H9 (cell line): Measurements from ENCODE around the gene AGPAT2. TPM values are rescaled to one million over a fixed set of nuclear protein-coding genes. Genes with fewer than 3 reads are reported as not detected.

ENCODE experiments used
- DNase-seq: peaks from one replicate; pipeline ENCODE4 v3.0.0-alpha.2; 2017
- H2AFZ ChIP-seq: one replicate; pipeline ENCODE4 v1.6.1; 2013; ENCODE audit warnings: mild to moderate bottlenecking, low read length, control low read depth, moderate library complexity
- H2AK5ac ChIP-seq: 2 replicates; pipeline ENCODE4 v1.6.1; 2013; ENCODE audit warnings: low read length, control low read depth, mixed read lengths; ENCODE audit not compliant: insufficient read length
- H2BK120ac ChIP-seq: one replicate; pipeline ENCODE4 v1.6.1; 2013; ENCODE audit warnings: low read depth, mild to moderate bottlenecking, low read length, control low read depth, inconsistent platforms; ENCODE audit not compliant: poor library complexity, severe bottlenecking
- H2BK12ac ChIP-seq: 2 replicates; pipeline ENCODE4 v1.6.1; 2013; ENCODE audit warnings: low read length, control low read depth, mixed read lengths, low read depth; ENCODE audit not compliant: insufficient read length
- H2BK15ac ChIP-seq: 2 replicates; pipeline ENCODE4 v1.6.1; 2013; ENCODE audit warnings: low read depth, low read length, control low read depth
- H2BK20ac ChIP-seq: one replicate; pipeline ENCODE4 v1.6.1; 2013; ENCODE audit warnings: low read depth, mild to moderate bottlenecking, low read length, control low read depth, inconsistent platforms; ENCODE audit not compliant: poor library complexity, severe bottlenecking
- H2BK5ac ChIP-seq: 2 replicates; pipeline ENCODE4 v1.6.1; 2013; ENCODE audit warnings: low read length, control low read depth, mixed read lengths; ENCODE audit not compliant: insufficient read length
- H3K14ac ChIP-seq: 2 replicates; pipeline ENCODE4 v1.6.1; 2013; ENCODE audit warnings: low read length, control low read depth; ENCODE audit not compliant: insufficient read depth
- H3K18ac ChIP-seq: 2 replicates; pipeline ENCODE4 v1.6.1; 2013; ENCODE audit warnings: low read depth, mild to moderate bottlenecking, mixed read lengths, low read length, control low read depth; ENCODE audit not compliant: insufficient read length
- H3K23ac ChIP-seq: 2 replicates; pipeline ENCODE4 v1.6.1; 2013; ENCODE audit warnings: low read length, control low read depth, mixed read lengths, low read depth; ENCODE audit not compliant: insufficient read length
- H3K23me2 ChIP-seq: 2 replicates; pipeline ENCODE4 v1.6.1; 2013; ENCODE audit warnings: low read depth, mild to moderate bottlenecking, mixed read lengths, low read length, control low read depth; ENCODE audit not compliant: insufficient read length, poor library complexity, severe bottlenecking
- H3K27ac ChIP-seq: 2 replicates; pipeline ENCODE4 v1.5.1; 2013; ENCODE audit warnings: low read length, control low read depth, mixed read lengths, low read depth; ENCODE audit not compliant: insufficient read length
- H3K27me3 ChIP-seq: 2 replicates; pipeline ENCODE4 v1.6.1; 2013; ENCODE audit warnings: low read length, control low read depth, inconsistent platforms; ENCODE audit not compliant: insufficient read depth
- H3K4ac ChIP-seq: 2 replicates; pipeline ENCODE4 v1.6.1; 2013; ENCODE audit warnings: low read depth, mild to moderate bottlenecking, control low read depth, inconsistent platforms, low read length, moderate library complexity
- H3K4me1 ChIP-seq: 2 replicates; pipeline ENCODE4 v1.6.1; 2013; ENCODE audit warnings: low read length, control low read depth, inconsistent platforms; ENCODE audit not compliant: insufficient read depth
- H3K4me2 ChIP-seq: 2 replicates; pipeline ENCODE4 v1.6.1; 2013; ENCODE audit warnings: low read length, control low read depth, mixed read lengths; ENCODE audit not compliant: insufficient read length, insufficient read depth
- H3K56ac ChIP-seq: 2 replicates; pipeline ENCODE4 v1.6.1; 2013; ENCODE audit warnings: low read depth, mild to moderate bottlenecking, mixed read lengths, low read length, control low read depth; ENCODE audit not compliant: insufficient read length
- H3K79me1 ChIP-seq: 2 replicates; pipeline ENCODE4 v1.6.1; 2013; ENCODE audit warnings: low read depth, mild to moderate bottlenecking, moderate library complexity, low read length, control low read depth, inconsistent platforms; ENCODE audit not compliant: insufficient read depth, poor library complexity, severe bottlenecking
- H3K79me2 ChIP-seq: 2 replicates; pipeline ENCODE4 v1.6.1; 2013; ENCODE audit warnings: low read length, control low read depth, inconsistent platforms; ENCODE audit not compliant: insufficient read depth
- H3K9ac ChIP-seq: 2 replicates; pipeline ENCODE4 v1.6.1; 2013; ENCODE audit warnings: low read length, control low read depth, mixed read lengths; ENCODE audit not compliant: insufficient read length; ENCODE audit errors: extremely low read depth
- H3K9me3 ChIP-seq: one replicate; pipeline ENCODE4 v1.6.1; 2013; ENCODE audit warnings: low read depth, low read length, inconsistent platforms; ENCODE audit not compliant: control insufficient read depth
- H3T11ph ChIP-seq: one replicate; pipeline ENCODE4 v1.6.1; 2013; ENCODE audit warnings: mild to moderate bottlenecking, low read length, control low read depth, inconsistent platforms
- H4K20me1 ChIP-seq: one replicate; pipeline ENCODE4 v1.6.1; 2013; ENCODE audit not compliant: control insufficient read depth, insufficient read length, insufficient read depth
- H4K5ac ChIP-seq: 2 replicates; pipeline ENCODE4 v1.6.1; 2013; ENCODE audit warnings: low read depth, mild to moderate bottlenecking, mixed read lengths, low read length, control low read depth; ENCODE audit not compliant: insufficient read length
- H4K8ac ChIP-seq: replicated peaks from 2 replicates; pipeline ENCODE4 v1.6.1; 2013; ENCODE audit warnings: low read length, control low read depth, mixed read lengths, low read depth; ENCODE audit not compliant: insufficient read length
- H4K91ac ChIP-seq: 2 replicates; pipeline ENCODE4 v1.6.1; 2013; ENCODE audit warnings: low read depth, mild to moderate bottlenecking, moderate library complexity, mixed read lengths, low read length, control low read depth; ENCODE audit not compliant: insufficient read length
- H3K27ac Mint-ChIP-seq, 3 experiments: 2 replicates in 2 of 3; 3 replicates in 1 of 3; pipeline ENCODE4 v1.8.0; 2020 to 2021; ENCODE audit warnings: mixed read lengths in 3 of 3, mild to moderate bottlenecking in 1 of 3, moderate library complexity in 1 of 3
- H3K27me3 Mint-ChIP-seq: 2 replicates; pipeline ENCODE4 v1.8.0; 2021; ENCODE audit warnings: low read depth, mild to moderate bottlenecking, moderate library complexity, mixed read lengths
- H3K36me3 Mint-ChIP-seq, 3 experiments: 2 replicates in 2 of 3; 3 replicates in 1 of 3; pipeline ENCODE4 v1.8.0; 2020 to 2021; ENCODE audit warnings: low read depth in 3 of 3, mixed read lengths in 3 of 3; ENCODE audit not compliant: insufficient read depth in 1 of 3
- H3K4me1 Mint-ChIP-seq, 2 experiments: 2 replicates each; pipeline ENCODE4 v1.8.0; 2020; ENCODE audit warnings: mixed read lengths in 2 of 2
- H3K4me3 Mint-ChIP-seq, 2 experiments: 2 replicates in 1 of 2; 3 replicates in 1 of 2; pipeline ENCODE4 v1.8.0; 2020 to 2021; ENCODE audit warnings: mild to moderate bottlenecking in 2 of 2, mixed read lengths in 2 of 2, moderate library complexity in 1 of 2
- H3K9me3 Mint-ChIP-seq, 2 experiments: 2 replicates in 1 of 2; 3 replicates in 1 of 2; pipeline ENCODE4 v1.8.0; 2020; ENCODE audit warnings: mild to moderate bottlenecking in 2 of 2, mixed read lengths in 2 of 2, moderate library complexity in 1 of 2
- CTCF ChIP-seq: fragments of 200-600 bp; sonication (generic); conservative IDR thresholded peaks from 3 replicates; pipeline ENCODE4 v1.8.0; 2021; ENCODE audit warnings: antibody characterized with exemption, mild to moderate bottlenecking
- WGBS: extraction: QIAGEN DNeasy Blood & Tissue Kit; methylation state at CpG from one replicate; pipeline ENCODE4 v1.1.7; 2013; ENCODE audit warnings: missing lambda C conversion rate, low lambda C conversion rate, mixed read lengths; ENCODE audit not compliant: insufficient read length; ENCODE audit errors: extremely low coverage; 5-methylcytosine and 5-hydroxymethylcytosine counted together
- total RNA-seq: library from RNA; stranded (reverse); gene quantifications from 2 replicates; pipeline ENCODE4 v1.2.1, GENCODE V29; 2021

The AGPAT2 gene
- total RNA-seq, 1 experiment from 2014 or later: 29.7 TPM

- Mint-ChIP-seq H3K9me3 (no peaks in the 10 kb centered on the region), H3K36me3 (no peaks in the 10 kb centered on the region), H3K27ac (no peak overlapping the region), H3K4me1 (peaks cover 4 to 18% of the 10 kb centered on the region in 2 experiments), H3K27me3 (peaks cover 16% of the 10 kb centered on the region), H3K4me3 (no peak overlapping the region)
- no peak for TF ChIP-seq CTCF
- Histone ChIP-seq H2AFZ (no peak overlapping the region), H4K20me1 (no peaks in the 10 kb centered on the region), H3K56ac (no peak overlapping the region), H3K27ac (no peak overlapping the region), H2BK15ac (no peak overlapping the region), H4K91ac (no peak overlapping the region), H2BK120ac (no peak overlapping the region), H4K8ac (no peak overlapping the region), H3K23me2 (peaks cover 9% of the 10 kb centered on the region), H3K4me1 (no peaks in the 10 kb centered on the region; the same call in 1 of the 2 replicates), H3K14ac (no peak overlapping the region; the same call in 1 of the 2 replicates), H3K4ac (no peak overlapping the region), H2BK20ac (no peak overlapping the region), H3K79me1 (peaks cover 4% of the 10 kb centered on the region), H3T11ph (no peak overlapping the region), H4K5ac (no peak overlapping the region), H3K4me2 (no peak overlapping the region), H2BK12ac (no peak overlapping the region), H2BK5ac (no peak overlapping the region), H3K9ac (no peak overlapping the region), H3K27me3 (no peaks in the 10 kb centered on the region), H3K23ac (no peak overlapping the region), H3K18ac (no peak overlapping the region), H3K9me3 (no peaks in the 10 kb centered on the region), H3K79me2 (no peaks in the 10 kb centered on the region; the same call in 1 of the 2 replicates), H2AK5ac (no peak overlapping the region)
- DNase-seq: no peak
- no CpG with 5 or more reads among the region's 15 CpGs for WGBS
These were observed 2.9 kb downstream of the AGPAT2 start for GRCh38 chr9:136684339-136684738.
